SJCRH30 (cell line): ENCODE data around the gene G6PD. TPM values are rescaled to one million over a fixed set of nuclear protein-coding genes. Genes with fewer than 3 reads are reported as not detected.

Experiments used
- DNase-seq, 2 experiments: peaks; one replicate each; pipeline ENCODE4 v3.0.0-alpha.2; 2015 to 2020
- H3K27ac ChIP-seq: fragments of 250-450 bp; sonication (Bioruptor Pico); 2 replicates; pipeline ENCODE4 v1.5.1; 2020; ENCODE audit warnings: mild to moderate bottlenecking, moderate library complexity
- H3K27me3 ChIP-seq: fragments of 250-450 bp; sonication (Bioruptor Pico); 2 replicates; pipeline ENCODE4 v1.5.1; 2020; ENCODE audit warnings: mild to moderate bottlenecking, moderate library complexity
- H3K36me3 ChIP-seq: fragments of 250-450 bp; sonication (Bioruptor Pico); 2 replicates; pipeline ENCODE4 v1.5.1; 2020; ENCODE audit warnings: mild to moderate bottlenecking, moderate library complexity
- H3K4me1 ChIP-seq: fragments of 250-450 bp; sonication (Bioruptor Pico); 2 replicates; pipeline ENCODE4 v1.5.1; 2020; ENCODE audit warnings: mild to moderate bottlenecking, moderate library complexity
- H3K4me3 ChIP-seq: fragments of 250-450 bp; sonication (Bioruptor Pico); 2 replicates; pipeline ENCODE4 v1.5.1; 2020; ENCODE audit warnings: mild to moderate bottlenecking, moderate library complexity
- H3K9me3 ChIP-seq: fragments of 250-450 bp; sonication (Bioruptor Pico); replicated peaks from 2 replicates; pipeline ENCODE4 v1.5.1; 2020; ENCODE audit warnings: mild to moderate bottlenecking, moderate library complexity
- total RNA-seq: library from RNA; depleted of rRNA; stranded (reverse); fragments of >200 nt; shearing (Covaris generic); gene quantifications from 2 replicates; pipeline ENCODE4 v1.2.3, GENCODE V29; 2014; rRNA removed

Gene G6PD
- total RNA-seq, 1 experiment from 2014 or later, result 21.9 TPM

DNA sequence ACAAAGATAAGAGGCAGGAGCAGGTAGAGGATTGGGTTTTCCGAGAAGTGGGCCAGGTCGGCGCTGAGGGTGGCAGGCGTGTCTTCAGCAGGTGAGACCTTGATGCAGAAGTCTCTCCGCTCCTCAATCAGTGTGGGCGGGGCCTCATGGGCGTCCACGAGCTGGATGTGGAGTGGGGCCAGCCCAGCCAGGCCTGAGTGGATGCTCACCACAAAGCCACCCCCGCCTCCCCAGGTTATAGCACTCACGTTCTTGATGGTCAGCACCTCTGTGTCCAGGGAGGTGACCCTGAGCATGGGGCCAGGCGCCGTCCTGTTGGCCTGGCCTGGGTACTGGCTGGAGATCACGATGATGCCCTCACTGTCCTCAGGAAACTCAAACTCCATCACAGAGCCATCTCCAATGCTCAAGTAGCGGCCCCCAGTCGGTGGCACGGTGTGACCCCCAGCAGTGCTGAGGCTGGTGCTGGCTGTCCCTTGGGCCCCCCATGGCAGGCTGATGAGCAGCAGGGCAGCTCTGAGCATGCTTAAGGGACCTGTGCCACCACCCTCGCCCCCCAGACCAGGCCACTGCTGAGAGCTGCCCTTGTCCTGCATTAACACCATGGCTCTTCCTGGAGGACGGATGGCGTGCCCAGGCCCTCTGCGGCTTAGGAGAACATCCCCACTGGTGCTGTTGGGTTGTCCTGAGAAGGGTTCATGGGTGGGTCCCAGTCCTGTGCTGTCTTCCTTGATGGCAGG, 58.1 kb downstream of the G6PD start:
- Histone ChIP-seq H3K36me3 (no peaks in the 10 kb centered on the region), H3K27me3 (no peaks in the 10 kb centered on the region), H3K4me3 (no peak overlapping the region), H3K4me1 (peaks cover 6% of the 10 kb centered on the region; the same call in 1 of the 2 replicates), H3K9me3 (no peaks in the 10 kb centered on the region), H3K27ac (no peak overlapping the region)
- DNase-seq, result no peak

DNA sequence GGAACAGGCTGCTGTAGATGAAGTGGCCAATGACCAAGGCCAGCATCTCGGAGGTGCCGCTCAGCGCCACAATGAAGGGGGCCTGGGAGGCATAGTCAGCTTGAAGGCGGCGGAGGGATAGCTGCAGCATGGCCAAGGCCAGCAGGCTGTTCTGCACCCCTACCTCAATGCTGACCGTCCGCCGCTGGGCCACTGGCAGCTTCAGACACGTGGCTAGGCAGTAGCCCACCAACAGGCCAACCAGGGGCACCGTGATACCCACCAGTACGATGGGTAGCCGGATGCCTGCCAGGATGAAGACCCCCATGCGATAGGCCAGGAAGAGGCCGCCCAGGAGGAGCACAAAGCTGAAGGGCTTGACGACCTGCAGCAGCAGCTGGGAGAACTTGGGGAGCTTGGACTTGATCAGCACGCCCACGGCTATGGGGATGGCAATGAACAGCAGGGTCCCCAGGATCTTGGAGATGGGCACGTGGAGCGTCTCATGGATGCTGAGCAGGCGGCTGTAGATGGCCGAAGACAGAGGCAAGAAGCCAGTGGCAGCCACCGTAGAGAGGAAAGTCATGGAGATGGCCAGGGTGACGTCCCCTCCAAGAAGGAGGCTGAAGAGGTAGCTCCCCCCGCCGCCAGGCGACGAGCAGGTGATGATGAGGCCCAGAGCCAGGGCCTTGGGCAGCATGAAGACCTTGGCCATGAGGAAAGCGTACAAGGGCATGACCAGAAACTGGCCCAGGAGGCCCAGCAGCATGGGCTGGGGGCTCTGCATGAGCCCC, 58.9 kb downstream of the G6PD start:
- Histone ChIP-seq H3K4me1 (no peaks in the 10 kb centered on the region), H3K27me3 (no peaks in the 10 kb centered on the region), H3K27ac (no peak overlapping the region), H3K4me3 (no peak overlapping the region), H3K36me3 (no peaks in the 10 kb centered on the region), H3K9me3 (no peaks in the 10 kb centered on the region)
- DNase-seq, result no peak

DNA sequence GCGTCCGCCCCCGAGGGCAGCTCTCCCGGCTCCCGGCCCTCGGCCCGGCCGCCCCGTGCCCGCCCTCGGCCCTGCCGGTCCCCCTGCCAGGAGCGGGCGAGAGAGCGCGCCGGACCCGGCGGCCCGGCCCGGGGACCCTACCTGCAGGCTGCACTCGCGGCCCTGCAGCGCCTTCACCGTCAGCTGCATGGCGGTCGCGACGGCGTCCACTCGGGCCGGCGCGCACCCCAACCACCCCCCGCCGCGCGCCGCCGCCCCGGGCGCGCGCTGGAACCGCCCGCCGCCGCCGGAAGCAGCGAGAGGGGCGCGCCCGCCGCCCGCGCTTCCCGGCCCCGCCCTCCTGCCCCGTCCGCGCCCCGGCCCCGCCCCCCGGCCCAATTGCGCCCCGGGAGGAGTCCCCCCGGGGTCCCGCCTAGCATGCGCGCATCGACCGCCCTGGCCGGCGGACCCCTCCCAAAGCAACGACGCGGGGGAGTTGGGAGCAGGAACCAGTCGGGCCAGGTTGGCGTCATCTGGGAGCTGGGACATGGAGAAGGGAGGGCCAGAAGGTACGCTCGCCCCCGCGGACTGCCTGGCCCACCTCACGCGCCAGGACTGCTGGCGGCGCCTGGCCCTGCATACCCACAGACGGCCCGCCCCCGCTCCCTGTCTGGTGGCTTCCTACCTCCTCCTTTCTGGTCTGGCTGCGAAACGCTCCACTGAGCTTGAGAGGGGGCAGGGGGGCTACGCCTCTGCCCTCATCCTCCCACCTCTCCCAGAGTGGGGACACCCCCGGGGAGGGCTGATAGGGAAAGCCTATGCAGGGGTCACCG, 60.0 kb downstream of the G6PD start, which contains the start of gene UBL4A:
Gene UBL4A, minus strand, starts transcription at position 220 of the 812 bp plus-strand sequence. Its CDS starts 31 bp downstream, at position 189.
- no peaks in the 10 kb centered on the region for H3K27me3 ChIP-seq
- H3K4me3 ChIP-seq, result peak within 1 kb of the TSS; percentile 72
- peak within 1 kb of the TSS; percentile 47; the same call in 1 of the 2 replicates for H3K27ac ChIP-seq
- H3K4me1 ChIP-seq, result no peaks in the 10 kb centered on the region
- DNase-seq, result peak; percentile 61 to 65
- H3K9me3 ChIP-seq, result no peaks in the 10 kb centered on the region
- no peaks in the 10 kb centered on the region for H3K36me3 ChIP-seq

DNA sequence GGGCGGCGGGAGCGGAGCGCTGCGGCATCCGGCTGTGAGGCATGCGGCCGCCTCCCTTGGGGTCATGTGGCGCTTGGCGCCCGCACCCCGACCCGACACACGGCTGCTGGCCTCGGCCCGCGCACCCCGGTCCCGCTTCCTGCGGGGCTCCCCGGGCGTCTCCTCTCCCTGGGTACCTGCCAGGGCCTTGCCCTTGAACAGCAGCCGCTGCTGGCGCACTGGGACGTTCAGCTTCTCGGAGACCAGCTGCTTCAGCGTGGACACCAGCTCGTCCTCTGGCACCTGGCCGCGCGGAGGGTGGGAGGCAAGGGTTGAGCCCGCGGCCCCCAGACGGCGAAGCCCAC, 60.6 kb downstream of the G6PD start:
- DNase-seq, result peak; percentile 24 to 26
- H3K27ac ChIP-seq, result no peak overlapping the region; the same call in 1 of the 2 replicates
- H3K4me3 ChIP-seq, result peak overlapping the region; percentile 72

DNA sequence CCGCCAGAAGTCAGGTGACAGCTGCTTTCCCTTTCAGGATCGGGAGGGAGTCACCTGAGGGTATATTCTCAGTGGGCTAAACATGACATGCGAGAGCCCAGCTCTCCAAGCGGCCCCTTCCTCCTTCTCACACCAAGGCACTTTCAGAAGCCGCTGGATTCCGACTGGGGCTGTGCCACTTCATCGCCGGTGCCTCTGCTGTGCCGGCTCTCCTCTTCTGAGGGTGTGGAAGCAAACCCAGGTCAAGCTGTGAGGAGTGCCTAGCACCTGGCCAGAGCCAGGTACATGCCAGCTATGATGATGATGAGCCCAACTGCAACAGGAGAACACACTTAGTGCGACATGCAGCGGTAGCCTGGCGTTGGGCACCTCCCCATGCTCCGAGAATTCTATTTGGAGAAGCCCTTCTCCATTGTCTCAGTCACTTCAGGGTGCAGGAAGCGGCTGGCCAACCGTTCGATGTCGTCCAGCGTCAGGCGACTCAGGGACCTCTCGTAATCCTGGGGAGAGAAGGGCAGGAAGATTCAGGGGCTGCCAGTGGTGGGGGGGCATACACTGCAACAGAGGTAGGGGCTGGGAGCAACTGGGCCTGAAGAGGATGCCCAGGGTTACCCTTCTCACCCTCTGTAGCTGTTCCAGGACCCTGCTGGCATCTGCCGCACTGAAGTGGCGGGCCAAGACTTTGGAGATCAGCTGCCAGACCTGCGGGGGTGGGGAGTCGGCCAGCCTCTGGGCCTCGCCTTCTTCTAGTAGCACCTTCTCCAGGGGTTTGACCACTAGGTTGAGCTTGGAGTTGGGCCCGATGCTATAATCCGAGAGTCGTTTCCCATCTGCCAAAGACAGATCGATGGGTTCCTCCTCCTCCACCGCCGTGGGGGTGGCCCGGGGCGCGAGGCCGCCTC, 61.2 kb downstream of the G6PD start:
- Histone ChIP-seq H3K4me3 (peak overlapping the region; percentile 72), H3K36me3 (no peaks in the 10 kb centered on the region), H3K9me3 (no peaks in the 10 kb centered on the region), H3K4me1 (no peaks in the 10 kb centered on the region), H3K27ac (no peak overlapping the region), H3K27me3 (no peaks in the 10 kb centered on the region)
- no peak for DNase-seq

More for the DNA sequence above, 60.6 kb downstream of the G6PD start:
- Histone ChIP-seq H3K27me3 (no peaks in the 10 kb centered on the region), H3K36me3 (no peaks in the 10 kb centered on the region), H3K9me3 (no peaks in the 10 kb centered on the region), H3K4me1 (no peaks in the 10 kb centered on the region)

DNA sequence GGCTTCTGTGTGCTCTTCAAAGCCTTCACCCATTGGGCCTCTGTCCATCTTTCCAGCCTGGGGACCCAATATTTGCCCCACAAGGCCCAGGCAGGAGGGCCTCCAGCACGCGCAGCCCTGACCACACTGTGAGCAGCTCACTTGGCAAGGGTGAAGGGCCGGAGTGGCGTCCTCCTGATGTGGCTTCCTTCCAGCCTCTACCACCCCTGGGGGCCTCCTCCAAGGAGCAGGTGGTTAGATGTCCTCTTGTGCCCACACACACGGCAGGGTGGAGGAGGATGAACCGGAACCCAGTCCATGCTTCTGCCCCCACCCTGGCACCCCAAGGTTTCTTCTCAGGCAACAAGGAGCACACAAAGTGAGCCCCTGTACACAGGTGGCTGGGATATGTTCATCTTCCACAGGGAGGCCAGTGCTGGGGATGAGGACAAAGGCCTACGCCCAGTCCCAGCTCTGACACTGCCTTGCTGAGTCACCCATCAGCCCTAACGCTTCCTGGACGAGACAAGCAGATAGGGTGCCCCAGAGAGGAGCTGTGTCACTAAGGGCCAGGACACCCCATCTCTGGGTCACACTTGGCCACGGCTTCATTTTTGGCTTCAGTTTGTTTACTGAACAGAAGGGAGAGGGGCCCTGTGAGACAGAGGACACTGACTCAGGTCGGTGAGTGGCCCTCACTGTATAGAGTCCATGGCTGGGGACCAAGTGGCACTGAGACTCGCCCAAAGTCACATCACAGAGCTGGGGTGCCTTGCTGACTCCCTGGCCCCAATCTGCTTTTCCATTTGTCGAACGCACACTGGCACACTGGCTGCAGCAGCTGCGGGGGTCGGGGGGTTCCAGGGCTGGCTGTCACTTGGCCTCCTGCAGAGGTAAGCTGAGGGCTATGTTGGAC, 62.1 kb downstream of the G6PD start:
- H3K4me1 ChIP-seq, result no peaks in the 10 kb centered on the region
- DNase-seq, result no peak
- H3K36me3 ChIP-seq, result no peaks in the 10 kb centered on the region
- no peak overlapping the region for H3K27ac ChIP-seq
- no peaks in the 10 kb centered on the region for H3K9me3 ChIP-seq
- H3K4me3 ChIP-seq, result no peak overlapping the region
- no peaks in the 10 kb centered on the region for H3K27me3 ChIP-seq

DNA sequence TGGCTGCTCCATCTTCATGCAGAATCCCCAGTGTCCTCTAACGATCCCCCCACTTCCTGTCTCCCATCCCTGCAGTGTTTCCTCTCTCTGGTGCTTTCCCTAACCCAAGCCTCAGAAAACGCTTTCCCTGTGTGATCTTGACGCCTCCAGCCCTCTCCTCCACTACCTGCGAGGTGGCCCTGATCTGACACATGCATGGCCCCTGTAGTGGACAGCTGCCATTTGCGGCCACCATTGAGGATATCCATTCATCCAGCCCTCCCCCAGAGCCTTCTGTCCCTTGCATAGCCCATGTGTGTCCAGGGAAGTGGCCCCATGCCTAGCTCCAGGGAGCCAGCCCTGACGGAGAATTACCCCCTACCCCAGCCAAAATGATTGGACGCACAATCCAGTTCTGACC, 63.3 kb downstream of the G6PD start:
- Histone ChIP-seq H3K27me3 (no peaks in the 10 kb centered on the region), H3K36me3 (no peaks in the 10 kb centered on the region), H3K4me3 (no peak overlapping the region), H3K27ac (no peak overlapping the region), H3K4me1 (no peaks in the 10 kb centered on the region), H3K9me3 (no peaks in the 10 kb centered on the region)
- no peak for DNase-seq

DNA sequence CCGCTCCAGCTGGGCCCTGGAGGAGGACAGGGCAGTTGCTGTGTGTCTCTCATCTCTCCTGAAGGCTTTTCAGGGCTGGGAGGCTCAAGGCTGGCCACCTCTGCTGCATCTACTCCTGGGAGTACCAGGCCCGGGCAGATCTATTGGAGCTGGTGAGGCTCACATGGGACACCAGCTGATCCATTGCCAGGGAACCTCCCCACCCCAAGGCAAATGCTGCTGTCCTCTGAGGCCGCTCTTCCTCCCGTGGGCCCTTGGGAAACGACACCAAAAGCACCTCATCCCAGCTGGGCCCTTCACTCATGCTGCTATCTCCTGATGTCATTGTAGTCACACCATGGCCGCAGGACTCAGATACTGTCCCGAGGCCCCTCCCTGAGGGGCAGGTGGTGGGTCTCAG, 63.9 kb downstream of the G6PD start:
- no peak overlapping the region for H3K4me3 ChIP-seq
- H3K27ac ChIP-seq, result no peak overlapping the region
- H3K27me3 ChIP-seq, result no peaks in the 10 kb centered on the region
- H3K4me1 ChIP-seq, result no peaks in the 10 kb centered on the region
- peak; percentile 47 to 65 for DNase-seq
- H3K9me3 ChIP-seq, result no peaks in the 10 kb centered on the region
- no peaks in the 10 kb centered on the region for H3K36me3 ChIP-seq

DNA sequence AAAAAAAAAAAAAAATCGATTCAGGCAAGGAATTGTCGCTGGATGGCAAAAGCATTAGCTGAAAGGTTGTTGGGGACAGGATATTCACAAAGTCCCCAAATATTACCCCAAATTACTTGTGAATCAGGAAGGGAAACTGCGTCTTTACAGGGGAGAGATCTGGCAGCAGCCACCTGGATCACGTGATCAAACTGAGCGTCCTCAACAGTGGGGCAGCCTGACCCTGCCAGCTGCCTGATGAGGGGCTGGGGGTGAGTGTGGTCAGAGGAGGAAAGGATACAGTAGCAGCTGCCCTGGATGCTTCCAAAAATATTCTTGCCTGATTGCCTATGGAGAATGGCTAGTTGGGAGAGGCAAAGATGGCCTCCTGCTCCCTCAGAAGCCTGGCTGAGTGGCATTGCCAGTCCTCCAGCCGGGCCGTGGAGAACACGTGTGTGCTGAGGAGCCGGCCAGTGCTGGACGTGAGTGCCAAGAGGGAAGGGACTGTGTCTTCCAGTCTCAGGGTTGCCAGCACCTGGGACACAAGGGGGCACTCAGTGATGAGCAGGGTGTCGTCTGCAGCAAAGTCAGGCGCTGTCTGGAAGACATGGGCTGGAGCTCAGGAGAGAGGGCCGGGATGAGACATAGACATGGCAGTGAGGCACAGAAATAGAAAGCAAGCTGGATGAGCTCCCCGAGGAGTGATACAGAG, 64.6 kb downstream of the G6PD start:
- Histone ChIP-seq H3K36me3 (no peaks in the 10 kb centered on the region), H3K9me3 (no peaks in the 10 kb centered on the region), H3K4me3 (no peak overlapping the region), H3K27me3 (no peaks in the 10 kb centered on the region), H3K27ac (no peak overlapping the region), H3K4me1 (no peaks in the 10 kb centered on the region)
- no peak for DNase-seq

Other genes starting within 250 kb of the G6PD start
- gene FLNA, start 172.2 kb downstream of the G6PD start, total RNA-seq, result 142 and 173 TPM in 2 replicates
- 40.1 and 41.3 TPM in 2 replicates for gene EMD, start 167.6 kb downstream of the G6PD start, total RNA-seq
- 3,093 and 3,558 TPM in 2 replicates for gene RPL10, start 148.5 kb downstream of the G6PD start, total RNA-seq
- 20.9 and 21.7 TPM in 2 replicates for gene DNASE1L1, start 137.6 kb downstream of the G6PD start, total RNA-seq
- gene TAFAZZIN, start 135.3 kb downstream of the G6PD start, total RNA-seq, result 8.1 and 12.1 TPM in 2 replicates
- 30.4 and 32.0 TPM in 2 replicates for gene ATP6AP1, start 118.2 kb downstream of the G6PD start, total RNA-seq
- gene GDI1, start 109.7 kb downstream of the G6PD start, total RNA-seq, result 66.8 and 75.8 TPM in 2 replicates
- gene FAM50A, start 102.7 kb downstream of the G6PD start, total RNA-seq, result 44.2 and 48.7 TPM in 2 replicates
- gene PLXNA3, start 88.6 kb downstream of the G6PD start, total RNA-seq, result 2.3 and 12.8 TPM in 2 replicates
- 20.6 and 21.0 TPM in 2 replicates for gene LAGE3, start 67.6 kb downstream of the G6PD start, total RNA-seq
- 39.4 and 40.8 TPM in 2 replicates for gene UBL4A, start 60.2 kb downstream of the G6PD start, total RNA-seq
- gene SLC10A3, start 56.2 kb downstream of the G6PD start, total RNA-seq, result 13.2 and 13.7 TPM in 2 replicates
- gene FAM3A, start 30.6 kb downstream of the G6PD start, total RNA-seq, result 12.2 and 13.6 TPM in 2 replicates
- gene IKBKG, start 774 bp upstream of the G6PD start, total RNA-seq, result 9.5 and 10.5 TPM in 2 replicates
- gene CTAG1A, start 38.3 kb upstream of the G6PD start, total RNA-seq, result not detected in 2 replicates
- gene CTAG1B, start 72.4 kb upstream of the G6PD start, total RNA-seq, result not detected in 2 replicates
- gene CTAG2, start 106.7 kb upstream of the G6PD start, total RNA-seq, result 4.1 and 4.2 TPM in 2 replicates
- 0.03 TPM in 1 of 2 replicates, not detected in the other for gene GAB3, start 204.2 kb upstream of the G6PD start, total RNA-seq
- gene DKC1, start 216.0 kb upstream of the G6PD start, total RNA-seq, result 91.0 and 97.8 TPM in 2 replicates